ENCODE measurements around the gene BLOC1S5. TPM values are rescaled to one million over a fixed set of nuclear protein-coding genes. Genes with fewer than 3 reads are reported as not detected.
"Not testable (repeated sequence)": the region's sequence is repeated elsewhere in the genome, so short reads cannot be mapped to it uniquely, and the experiment has no call there.

BLOC1S5 gene
- total and polyA plus RNA-seq, 7 experiments from 2014 or later, result 9.6 to 39.2 (median 24.9) TPM

DNA sequence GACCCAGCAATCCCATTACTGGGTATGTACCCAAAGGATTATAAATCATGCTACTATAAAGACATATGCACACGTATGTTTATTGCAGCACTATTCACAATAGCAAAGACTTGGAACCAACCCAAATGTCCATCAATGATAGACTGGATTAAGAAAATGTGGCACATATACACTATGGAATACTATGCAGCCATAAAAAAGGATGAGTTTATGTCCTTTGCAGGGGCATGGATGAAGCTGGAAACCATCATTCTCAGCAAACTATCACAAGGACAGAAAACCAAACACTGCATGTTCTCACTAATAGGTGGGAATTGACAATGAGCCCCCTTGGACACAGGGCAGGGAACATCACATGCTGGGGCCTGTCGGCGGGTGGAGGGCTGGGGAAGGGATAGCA is 30.1 kb downstream of the BLOC1S5 start:
- H3K9me3 ChIP-seq (ENCODE audit: control insufficient read depth in 2 of 3, low read length in 3 of 3); POLR2A ChIA-PET; intact Hi-C loops (cut with micrococcal nuclease); DNase-seq; ATAC-seq; H3K4me3 ChIP-seq (ENCODE audit: low read length); H3K27ac Mint-ChIP-seq; H3K27me3 Mint-ChIP-seq; CTCF ChIA-PET; H3K27ac ChIP-seq (ENCODE audit: low read depth, low read length); H3K4me3 Mint-ChIP-seq; H3K4me1 ChIP-seq (ENCODE audit: control insufficient read depth in 2 of 2, insufficient read depth in 2 of 2, low read length in 2 of 2); H3K36me3 ChIP-seq (ENCODE audit: control insufficient read depth in 2 of 3, insufficient read depth in 3 of 3, low read length in 3 of 3); H3K27me3 ChIP-seq (ENCODE audit: control insufficient read depth in 2 of 2, insufficient read depth in 2 of 2, low read length in 2 of 2): not testable (repeated sequence)
- Mint-ChIP-seq H3K36me3 (peaks cover 17 to 76% (median 56%) of the 10 kb centered on the region in 5 donors), H3K4me1 (peaks cover 18 to 78% (median 69%) of the 10 kb centered on the region in 7 donors), H3K9me3 (peaks cover 0 to 13% (median 7%) of the 10 kb centered on the region in 11 donors)

DNA sequence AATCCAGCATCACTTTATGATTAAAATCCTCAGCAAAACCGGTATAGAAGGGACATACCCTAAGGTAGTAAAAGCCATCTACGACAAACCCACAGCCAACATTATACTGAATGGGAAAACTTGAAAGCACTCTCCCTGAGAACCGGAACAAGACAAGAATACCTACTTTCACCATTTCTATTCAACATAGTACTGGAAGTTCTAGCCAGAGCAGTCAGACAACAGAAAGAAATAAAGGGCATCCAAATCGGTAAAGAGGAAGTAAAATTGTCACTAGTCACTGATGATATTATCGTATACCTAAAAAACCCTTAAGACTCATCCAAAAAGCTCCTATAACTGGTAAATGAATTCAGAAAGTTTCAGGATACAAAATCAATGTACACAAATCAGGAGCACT is 33.3 kb downstream of the BLOC1S5 start:
- intact Hi-C loops (cut with micrococcal nuclease), result no loop called here
- POLR2A ChIA-PET, result no interaction called here
- peak overlapping the region in 1 of 10 donors; percentile 27 for H3K4me3 Mint-ChIP-seq
- peaks cover 15 to 73% (median 51%) of the 10 kb centered on the region in 7 donors for H3K4me1 Mint-ChIP-seq
- no peaks in the 10 kb centered on the region for H3K27me3 Mint-ChIP-seq
- peak overlapping the region in 1 of 9 donors; percentile 23 for H3K27ac Mint-ChIP-seq
- Histone ChIP-seq H3K27me3 (ENCODE audit: control insufficient read depth in 2 of 2, insufficient read depth in 2 of 2, low read length in 2 of 2) (no peaks in the 10 kb centered on the region), H3K27ac (ENCODE audit: low read depth, low read length) (no peak overlapping the region), H3K4me3 (ENCODE audit: low read length) (no peak overlapping the region), H3K4me1 (ENCODE audit: control insufficient read depth in 2 of 2, insufficient read depth in 2 of 2, low read length in 2 of 2) (no peaks in the 10 kb centered on the region), H3K36me3 (ENCODE audit: control insufficient read depth in 2 of 3, insufficient read depth in 3 of 3, low read length in 3 of 3) (peaks cover 0 to 5% (median 0%) of the 10 kb centered on the region in 3 experiments), H3K9me3 (ENCODE audit: control insufficient read depth in 2 of 3, low read length in 3 of 3) (no peaks in the 10 kb centered on the region)
- peaks cover 8 to 63% (median 45%) of the 10 kb centered on the region in 5 donors for H3K36me3 Mint-ChIP-seq
- CTCF ChIA-PET, result no interaction called here
- H3K9me3 Mint-ChIP-seq, result peaks cover 0 to 13% (median 5%) of the 10 kb centered on the region in 11 donors
- ATAC-seq (no peak), DNase-seq (no peak)

GRCh38 chr6:8029243-8029870 is 34.8 kb downstream of the BLOC1S5 start:
- H3K36me3 ChIP-seq (ENCODE audit: control insufficient read depth in 2 of 3, insufficient read depth in 3 of 3, low read length in 3 of 3), result peaks cover 0 to 7% (median 0%) of the 10 kb centered on the region in 3 experiments
- H3K27ac ChIP-seq (ENCODE audit: low read depth, low read length), result no peak overlapping the region
- intact Hi-C loops (cut with micrococcal nuclease), result no loop called here
- peak overlapping the region in 2 of 9 donors; percentile 51 to 81 for H3K27ac Mint-ChIP-seq
- peaks cover 9 to 65% (median 44%) of the 10 kb centered on the region in 7 donors for H3K4me1 Mint-ChIP-seq
- ATAC-seq (no peak), DNase-seq (no peak)
- peak overlapping the region in 1 of 10 donors; percentile 8 for H3K4me3 Mint-ChIP-seq
- peaks cover 12 to 53% (median 35%) of the 10 kb centered on the region in 5 donors for H3K36me3 Mint-ChIP-seq
- H3K9me3 ChIP-seq (ENCODE audit: control insufficient read depth in 2 of 3, low read length in 3 of 3), result no peaks in the 10 kb centered on the region
- ChIA-PET CTCF (no interaction called here), POLR2A (no interaction called here)
- no peak overlapping the region for H3K4me3 ChIP-seq (ENCODE audit: low read length)
- no peaks in the 10 kb centered on the region for H3K27me3 ChIP-seq (ENCODE audit: control insufficient read depth in 2 of 2, insufficient read depth in 2 of 2, low read length in 2 of 2)
- no peaks in the 10 kb centered on the region for H3K27me3 Mint-ChIP-seq
- no peaks in the 10 kb centered on the region for H3K4me1 ChIP-seq (ENCODE audit: control insufficient read depth in 2 of 2, insufficient read depth in 2 of 2, low read length in 2 of 2)
- peaks cover 0 to 13% (median 5%) of the 10 kb centered on the region in 11 donors for H3K9me3 Mint-ChIP-seq

GRCh38 chr6:8027965-8028651 is 36.1 kb downstream of the BLOC1S5 start:
- DNase-seq (no peak), ATAC-seq (no peak)
- no peaks in the 10 kb centered on the region for H3K9me3 ChIP-seq (ENCODE audit: control insufficient read depth in 2 of 3, low read length in 3 of 3)
- no peak overlapping the region for H3K27ac ChIP-seq (ENCODE audit: low read depth, low read length)
- Mint-ChIP-seq H3K27me3 (no peaks in the 10 kb centered on the region), H3K9me3 (peaks cover 0 to 9% (median 5%) of the 10 kb centered on the region in 11 donors), H3K4me1 (peaks cover 9 to 61% (median 42%) of the 10 kb centered on the region in 7 donors), H3K27ac (peak overlapping the region in 1 of 9 donors; percentile 33), H3K4me3 (no peak overlapping the region), H3K36me3 (peaks cover 12 to 50% (median 35%) of the 10 kb centered on the region in 5 donors)
- ChIA-PET POLR2A (no interaction called here), CTCF (no interaction called here)
- peaks cover 0 to 7% (median 0%) of the 10 kb centered on the region in 3 experiments for H3K36me3 ChIP-seq (ENCODE audit: control insufficient read depth in 2 of 3, insufficient read depth in 3 of 3, low read length in 3 of 3)
- no peak overlapping the region for H3K4me3 ChIP-seq (ENCODE audit: low read length)
- no peaks in the 10 kb centered on the region for H3K27me3 ChIP-seq (ENCODE audit: control insufficient read depth in 2 of 2, insufficient read depth in 2 of 2, low read length in 2 of 2)
- no peaks in the 10 kb centered on the region for H3K4me1 ChIP-seq (ENCODE audit: control insufficient read depth in 2 of 2, insufficient read depth in 2 of 2, low read length in 2 of 2)
- intact Hi-C loops (cut with micrococcal nuclease), result no loop called here

DNA sequence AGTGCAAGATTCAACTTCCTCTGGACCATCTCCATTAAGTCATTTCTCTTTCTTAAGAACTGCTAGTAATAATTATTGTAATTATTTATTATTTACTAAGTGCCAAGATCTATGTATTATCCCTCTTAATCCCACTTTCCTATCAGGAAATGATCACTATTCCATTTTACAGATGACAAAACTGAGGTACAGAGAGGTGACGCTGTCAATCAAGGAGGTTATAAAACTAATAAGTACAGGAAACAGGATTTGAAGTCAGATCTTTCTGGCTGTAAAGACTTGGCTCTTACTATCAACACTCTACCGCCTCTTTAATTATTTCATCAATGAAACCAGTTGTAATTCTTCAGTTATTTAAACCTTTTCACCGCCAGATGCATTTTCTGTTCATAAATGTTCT is 37.4 kb downstream of the BLOC1S5 start:
- ATAC-seq, result no peak
- H3K27me3 Mint-ChIP-seq, result no peaks in the 10 kb centered on the region
- no peak overlapping the region for H3K27ac Mint-ChIP-seq
- no peak overlapping the region for H3K27ac ChIP-seq (ENCODE audit: low read depth, low read length)
- no peak overlapping the region for H3K4me3 ChIP-seq (ENCODE audit: low read length)
- no peak for DNase-seq
- ChIA-PET CTCF (no interaction called here), POLR2A (no interaction called here)
- H3K9me3 Mint-ChIP-seq, result peaks cover 0 to 2% (median 0%) of the 10 kb centered on the region in 11 donors
- H3K4me1 ChIP-seq (ENCODE audit: control insufficient read depth in 2 of 2, insufficient read depth in 2 of 2, low read length in 2 of 2), result no peaks in the 10 kb centered on the region
- H3K9me3 ChIP-seq (ENCODE audit: control insufficient read depth in 2 of 3, low read length in 3 of 3), result no peaks in the 10 kb centered on the region
- no peak overlapping the region for H3K4me3 Mint-ChIP-seq
- peaks cover 11 to 46% (median 25%) of the 10 kb centered on the region in 5 donors for H3K36me3 Mint-ChIP-seq
- intact Hi-C loops (cut with micrococcal nuclease), result no loop called here
- peaks cover 9 to 48% (median 29%) of the 10 kb centered on the region in 7 donors for H3K4me1 Mint-ChIP-seq
- H3K36me3 ChIP-seq (ENCODE audit: control insufficient read depth in 2 of 3, insufficient read depth in 3 of 3, low read length in 3 of 3), result peaks cover 0 to 7% (median 0%) of the 10 kb centered on the region in 3 experiments
- no peaks in the 10 kb centered on the region for H3K27me3 ChIP-seq (ENCODE audit: control insufficient read depth in 2 of 2, insufficient read depth in 2 of 2, low read length in 2 of 2)

- intact Hi-C loops (cut with micrococcal nuclease), result no loop called here
- Histone ChIP-seq H3K4me1 (ENCODE audit: control insufficient read depth in 2 of 2, insufficient read depth in 2 of 2, low read length in 2 of 2) (no peaks in the 10 kb centered on the region), H3K27me3 (ENCODE audit: control insufficient read depth in 2 of 2, insufficient read depth in 2 of 2, low read length in 2 of 2) (no peaks in the 10 kb centered on the region), H3K9me3 (ENCODE audit: control insufficient read depth in 2 of 3, low read length in 3 of 3) (no peaks in the 10 kb centered on the region), H3K4me3 (ENCODE audit: low read length) (no peak overlapping the region), H3K27ac (ENCODE audit: low read depth, low read length) (no peak overlapping the region), H3K36me3 (ENCODE audit: control insufficient read depth in 2 of 3, insufficient read depth in 3 of 3, low read length in 3 of 3) (peaks cover 0 to 7% (median 0%) of the 10 kb centered on the region in 3 experiments)
- ChIA-PET POLR2A (no interaction called here), CTCF (no interaction called here)
- H3K27me3 Mint-ChIP-seq, result no peaks in the 10 kb centered on the region
- DNase-seq, result no peak
- H3K9me3 Mint-ChIP-seq, result peaks cover 0 to 4% (median 0%) of the 10 kb centered on the region in 11 donors
- H3K27ac Mint-ChIP-seq, result peak overlapping the region in 1 of 9 donors; percentile 10
- no peak for ATAC-seq
- H3K4me1 Mint-ChIP-seq, result peaks cover 9 to 35% (median 20%) of the 10 kb centered on the region in 7 donors
- H3K4me3 Mint-ChIP-seq, result no peak overlapping the region
- H3K36me3 Mint-ChIP-seq, result peaks cover 9 to 43% (median 30%) of the 10 kb centered on the region in 5 donors
Observed at GRCh38 chr6:8025191-8025590, 39.0 kb downstream of the BLOC1S5 start.
